HG03442 (cell line): ENCODE results near the gene CLDN7.
A peak's percentile ranks its signal among the peaks of the same experiment; 100 is the strongest.

Experiments
- ATAC-seq: cut with Tn5 transposase; IDR thresholded peaks from one replicate; pipeline ENCODE4 v1.9.1; 2021; ENCODE audit warnings: mild to moderate bottlenecking, moderate library complexity; ENCODE audit not compliant: unreplicated experiment

Gene CLDN7

GRCh38 chr17:7289256-7290032 lies 27.2 kb upstream of the CLDN7 start:
- ATAC-seq, result no peak

DNA sequence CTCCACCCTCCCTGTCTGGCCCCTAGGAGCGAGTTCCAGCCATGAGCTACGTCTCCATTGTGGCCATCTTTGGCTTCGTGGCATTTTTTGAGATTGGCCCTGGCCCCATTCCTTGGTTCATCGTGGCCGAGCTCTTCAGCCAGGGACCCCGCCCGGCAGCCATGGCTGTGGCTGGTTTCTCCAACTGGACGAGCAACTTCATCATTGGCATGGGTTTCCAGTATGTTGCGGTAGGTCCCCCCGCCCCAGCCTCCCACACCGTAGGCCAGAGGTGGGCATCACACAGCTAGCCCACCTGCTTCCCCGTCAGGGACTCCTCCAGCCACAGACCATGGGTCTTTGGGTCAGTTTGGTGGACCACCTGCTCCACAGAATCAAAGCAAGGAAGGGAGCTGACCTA lies 23.4 kb upstream of the CLDN7 start:
- ATAC-seq, result no peak

DNA sequence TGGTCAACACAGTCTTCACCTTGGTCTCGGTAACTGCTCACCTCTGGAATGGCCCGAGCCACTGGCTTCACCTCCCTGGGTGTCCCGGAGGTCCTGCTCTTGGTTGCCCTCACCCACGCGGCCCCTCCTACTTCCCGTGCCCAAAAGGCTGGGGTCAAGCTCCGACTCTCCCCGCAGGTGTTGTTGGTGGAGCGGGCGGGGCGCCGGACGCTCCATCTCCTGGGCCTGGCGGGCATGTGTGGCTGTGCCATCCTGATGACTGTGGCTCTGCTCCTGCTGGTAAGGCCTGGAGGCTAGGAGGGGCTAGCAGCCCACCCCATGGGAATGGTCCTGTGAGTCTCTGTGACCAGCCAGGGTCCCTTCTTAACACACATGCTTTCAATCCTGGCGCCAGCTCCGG lies 22.6 kb upstream of the CLDN7 start:
- ATAC-seq, result no peak

DNA sequence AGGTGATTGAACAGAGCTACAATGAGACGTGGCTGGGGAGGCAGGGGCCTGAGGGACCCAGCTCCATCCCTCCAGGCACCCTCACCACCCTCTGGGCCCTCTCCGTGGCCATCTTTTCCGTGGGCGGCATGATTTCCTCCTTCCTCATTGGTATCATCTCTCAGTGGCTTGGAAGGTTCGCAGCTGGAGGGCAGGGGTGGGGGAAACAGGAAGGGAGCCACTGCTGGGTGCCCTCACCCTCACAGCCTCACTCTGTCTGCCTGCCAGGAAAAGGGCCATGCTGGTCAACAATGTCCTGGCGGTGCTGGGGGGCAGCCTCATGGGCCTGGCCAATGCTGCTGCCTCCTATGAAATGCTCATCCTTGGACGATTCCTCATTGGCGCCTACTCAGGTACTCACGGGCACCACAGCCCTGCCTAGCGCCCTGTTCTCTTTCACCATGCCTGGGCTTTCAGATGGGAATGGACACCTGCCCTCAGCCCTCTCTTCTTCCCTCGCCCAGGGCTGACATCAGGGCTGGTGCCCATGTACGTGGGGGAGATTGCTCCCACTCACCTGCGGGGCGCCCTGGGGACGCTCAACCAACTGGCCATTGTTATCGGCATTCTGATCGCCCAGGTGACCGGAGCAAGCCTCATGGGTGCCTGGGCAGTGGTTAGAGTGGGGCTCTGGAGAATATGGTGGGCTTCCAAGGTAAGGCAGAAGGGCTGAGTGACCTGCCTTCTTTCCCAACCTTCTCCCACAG lies 21.4 kb upstream of the CLDN7 start:
- no peak for ATAC-seq

DNA sequence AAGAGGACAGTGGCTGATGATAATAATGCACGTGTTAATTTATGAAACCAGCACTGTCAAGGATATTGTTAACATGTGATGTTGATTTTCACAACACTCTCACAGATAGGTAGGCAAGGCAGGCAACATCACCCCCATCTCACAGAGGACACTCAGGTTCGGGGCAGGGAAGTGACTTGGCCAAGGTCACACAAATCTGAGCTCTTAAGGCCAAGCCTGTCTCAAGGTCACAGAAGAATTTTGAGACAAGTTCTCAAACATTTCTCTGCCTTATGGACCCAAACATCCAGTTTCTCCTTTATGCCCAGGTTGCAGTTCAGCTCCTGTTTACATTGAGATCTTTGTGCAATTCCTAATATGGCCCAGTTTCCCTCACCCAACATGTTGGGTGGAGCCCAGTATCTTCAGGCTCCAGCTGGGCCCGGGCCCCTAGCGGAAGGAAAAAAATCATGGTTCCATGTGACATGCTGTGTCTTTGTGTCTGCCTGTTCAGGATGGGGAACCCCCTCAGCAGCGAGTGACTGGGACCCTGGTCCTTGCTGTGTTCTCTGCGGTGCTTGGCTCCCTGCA lies 20.6 kb upstream of the CLDN7 start:
- no peak for ATAC-seq

DNA sequence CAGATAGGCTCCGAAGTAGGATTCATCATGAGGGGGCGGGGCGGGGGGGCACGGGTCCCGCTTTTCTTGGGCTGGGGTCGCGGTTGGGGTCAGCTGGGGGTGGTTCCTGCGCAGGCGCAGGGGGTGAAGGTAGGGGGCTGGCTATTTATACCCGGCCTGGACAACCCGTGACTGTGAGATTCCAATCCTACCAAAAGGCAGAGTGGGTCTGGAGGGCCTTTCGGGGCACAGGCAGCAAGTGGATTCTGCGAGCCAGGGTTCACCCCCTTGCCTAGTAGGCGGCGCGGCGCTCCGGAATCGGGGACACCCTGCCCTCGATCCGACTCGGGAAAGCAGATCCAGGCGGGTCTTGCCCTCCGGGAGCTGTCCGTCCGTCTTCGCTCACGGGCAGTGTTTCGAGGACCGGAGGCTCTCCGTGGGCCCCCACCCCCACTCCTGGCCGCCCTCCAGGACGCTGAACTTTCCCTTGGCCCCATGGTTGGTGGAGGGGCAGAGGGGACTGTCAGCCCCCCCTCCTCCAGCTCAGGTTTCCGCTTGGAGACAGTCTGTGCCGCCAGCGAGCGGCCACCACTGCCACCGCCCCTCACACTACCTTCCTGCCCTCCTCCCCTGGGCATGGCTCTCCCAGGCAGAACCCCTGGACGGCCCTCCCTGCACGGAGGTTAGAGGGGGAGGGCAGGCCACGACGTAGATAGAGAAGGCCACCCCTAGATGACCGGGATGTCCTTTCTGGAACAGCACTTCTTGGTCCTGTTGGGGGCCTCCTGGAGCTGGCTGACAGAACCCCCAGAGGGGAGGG lies 19.9 kb upstream of the CLDN7 start:
- no peak for ATAC-seq

DNA sequence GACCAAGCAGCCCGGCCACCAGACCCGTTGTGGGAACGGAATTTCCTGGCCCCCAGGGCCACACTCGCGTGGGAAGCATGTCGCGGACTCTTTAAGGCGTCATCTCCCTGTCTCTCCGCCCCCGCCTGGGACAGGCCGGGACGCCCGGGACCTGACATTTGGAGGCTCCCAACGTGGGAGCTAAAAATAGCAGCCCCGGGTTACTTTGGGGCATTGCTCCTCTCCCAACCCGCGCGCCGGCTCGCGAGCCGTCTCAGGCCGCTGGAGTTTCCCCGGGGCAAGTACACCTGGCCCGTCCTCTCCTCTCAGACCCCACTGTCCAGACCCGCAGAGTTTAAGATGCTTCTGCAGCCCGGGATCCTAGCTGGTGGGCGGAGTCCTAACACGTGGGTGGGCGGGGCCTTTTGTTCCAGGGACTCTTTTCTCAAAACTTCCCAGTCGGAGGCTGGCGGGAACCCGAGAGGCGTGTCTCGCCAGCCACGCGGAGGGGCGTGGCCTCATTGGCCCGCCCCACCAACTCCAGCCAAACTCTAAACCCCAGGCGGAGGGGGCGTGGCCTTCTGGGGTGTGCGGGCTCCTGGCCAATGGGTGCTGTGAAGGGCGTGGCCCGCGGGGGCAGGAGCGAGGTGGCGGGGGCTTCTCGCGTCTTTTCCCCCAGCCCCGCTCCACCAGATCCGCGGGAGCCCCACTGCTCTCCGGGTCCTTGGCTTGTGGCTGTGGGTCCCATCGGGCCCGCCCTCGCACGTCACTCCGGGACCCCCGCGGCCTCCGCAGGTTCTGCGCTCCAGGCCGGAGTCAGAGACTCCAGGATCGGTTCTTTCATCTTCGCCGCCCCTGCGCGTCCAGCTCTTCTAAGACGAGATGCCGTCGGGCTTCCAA lies 19.0 kb upstream of the CLDN7 start, which contains the start of gene SLC2A4:
Gene SLC2A4, plus strand, starts transcription at position 645 of the 879 bp plus-strand sequence. Its CDS starts 217 bp downstream, at position 862.
- ATAC-seq, result peak; percentile 67

DNA sequence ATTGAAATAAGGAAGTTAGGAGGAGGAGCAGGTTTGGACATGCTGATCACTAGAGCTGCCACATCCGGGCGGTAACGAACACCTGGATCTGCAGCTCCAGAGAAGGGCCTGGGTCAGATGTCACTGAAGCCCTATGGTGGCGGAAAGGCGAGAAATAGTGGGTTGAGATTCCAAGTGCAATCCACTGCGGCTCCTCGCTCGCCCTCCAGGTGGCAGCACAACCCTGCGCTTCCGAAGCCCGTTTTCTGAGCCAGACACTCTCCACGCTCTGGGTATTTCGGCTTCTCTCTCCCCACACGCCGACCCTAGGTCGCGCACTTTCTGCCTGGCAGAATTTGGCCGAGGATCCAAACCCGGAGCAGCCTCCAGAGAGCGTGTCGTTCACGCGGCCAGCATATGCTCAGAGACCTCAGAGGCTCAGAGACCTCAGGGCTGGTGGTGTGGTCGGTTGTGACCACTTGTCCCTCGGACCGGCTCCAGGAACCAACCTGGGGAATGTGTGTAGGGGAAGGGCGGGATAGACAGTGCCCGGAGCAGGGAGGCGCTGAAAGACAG lies 18.3 kb upstream of the CLDN7 start:
- ATAC-seq, result peak; percentile 57

DNA sequence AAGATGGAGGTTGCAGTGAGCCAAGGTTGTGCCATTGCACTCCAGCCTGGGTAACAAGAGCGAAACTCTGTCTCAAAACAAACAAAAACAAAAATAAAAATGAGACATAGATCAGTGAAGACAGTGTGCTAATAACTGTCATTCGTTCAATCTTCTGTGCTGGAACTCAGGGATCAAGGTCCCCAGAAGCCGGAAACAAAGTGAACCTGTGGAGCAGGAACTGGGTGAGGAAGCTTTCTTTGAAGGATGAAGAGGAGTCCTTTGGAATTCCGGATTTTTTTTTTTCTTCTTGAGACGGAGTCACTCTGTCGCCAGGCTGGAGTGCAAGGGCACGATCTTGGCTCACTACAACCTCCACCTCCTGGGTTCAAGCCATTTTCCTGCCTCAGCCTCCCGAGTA lies 17.2 kb upstream of the CLDN7 start:
- ATAC-seq, result no peak

- no peak for ATAC-seq
These were observed 4.5 kb upstream of the CLDN7 start for GRCh38 chr17:7266784-7267183.

DNA sequence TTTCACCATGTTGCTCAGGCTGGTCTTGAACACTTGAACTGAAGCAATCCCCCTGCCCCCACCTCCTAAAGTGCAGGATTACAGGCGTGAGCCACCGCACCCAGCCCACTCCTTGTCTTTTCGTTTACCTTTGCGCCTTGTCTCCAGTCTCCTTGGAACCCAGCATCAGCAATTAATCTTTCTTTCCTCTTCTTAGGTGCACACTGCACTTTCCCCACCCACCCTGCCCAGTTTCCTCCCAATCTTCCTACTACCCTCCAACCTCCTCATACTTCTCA lies 1.5 kb upstream of the CLDN7 start:
- ATAC-seq, result no peak

DNA sequence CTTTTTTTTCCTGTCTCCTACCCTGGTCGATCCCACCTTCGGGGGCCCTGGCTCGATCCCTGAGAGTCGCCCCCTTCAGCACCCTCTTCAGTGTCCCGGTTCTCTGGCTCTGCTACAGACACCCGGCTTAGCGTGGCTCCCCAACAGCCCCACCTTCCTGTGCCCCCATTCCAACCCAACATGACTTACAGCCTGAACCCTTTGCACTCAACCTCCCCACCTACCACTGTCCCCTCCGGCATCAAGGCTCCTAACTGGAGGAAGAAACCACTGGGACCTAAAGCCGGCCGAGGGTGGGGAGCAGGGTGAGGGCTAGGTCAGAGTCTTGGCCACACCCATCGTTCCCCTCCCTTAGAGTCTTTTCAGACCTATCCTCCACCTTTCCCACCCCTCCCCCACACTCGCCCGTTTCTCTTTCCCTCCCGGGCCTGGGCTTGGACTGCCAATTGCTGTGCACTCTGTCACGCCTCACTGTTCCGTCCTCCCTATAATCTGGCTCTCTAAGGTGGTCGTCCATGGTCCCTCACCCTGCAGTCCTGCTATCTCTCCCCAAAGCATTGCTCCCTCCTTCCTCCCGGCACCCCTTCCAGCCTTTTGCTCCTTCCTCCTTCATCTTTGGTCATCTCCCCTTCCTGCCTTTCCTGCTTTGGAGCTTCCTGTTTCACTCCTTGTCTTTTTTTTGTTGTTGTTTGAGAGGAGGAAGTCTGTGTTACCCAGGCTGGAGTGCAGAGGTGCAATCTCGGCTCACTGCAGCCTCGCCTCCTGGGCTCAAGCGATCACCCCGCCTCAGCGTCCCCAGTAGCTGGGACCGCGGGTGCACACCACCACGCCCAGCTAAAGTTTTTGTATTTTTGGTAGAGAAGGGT lies 890 bp upstream of the CLDN7 start:
- no peak for ATAC-seq

DNA sequence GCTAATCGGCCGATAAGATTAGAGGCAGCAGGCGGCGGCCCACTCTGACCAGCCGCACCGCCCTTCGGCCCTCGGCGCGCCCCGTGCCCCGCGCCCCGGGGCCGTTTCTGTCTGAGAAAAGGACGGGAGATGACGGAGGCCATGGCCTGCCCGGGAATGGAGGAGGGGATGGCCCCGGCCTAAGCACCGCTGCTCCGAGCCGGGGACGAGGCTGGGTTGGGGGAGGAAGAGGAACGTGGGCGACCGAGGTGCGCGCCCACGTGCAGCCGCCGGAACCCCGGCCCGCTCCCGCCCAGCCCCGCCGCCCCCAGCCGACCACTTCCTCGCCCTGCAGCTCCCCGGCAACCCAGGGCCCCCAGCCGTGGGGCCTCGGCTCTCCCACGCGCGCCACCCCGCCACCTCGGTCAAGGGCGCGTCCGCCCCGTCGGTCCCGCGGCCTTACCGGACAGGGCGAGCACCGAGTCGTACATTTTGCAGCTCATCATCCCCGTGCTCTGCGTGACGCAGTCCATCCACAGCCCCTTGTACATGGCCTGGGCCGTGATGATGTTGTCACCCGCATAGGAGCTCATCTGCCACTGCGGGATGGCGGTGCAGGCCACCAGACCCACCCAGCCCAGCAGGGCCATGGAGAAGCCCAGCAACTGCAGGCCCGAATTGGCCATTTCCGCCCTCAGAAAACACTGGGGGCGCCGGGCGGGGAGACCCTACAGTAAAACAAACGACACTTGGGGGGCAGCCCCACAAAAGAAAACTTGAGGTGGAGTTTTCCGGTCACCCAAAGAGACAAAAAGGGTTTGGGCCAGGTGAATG lies 693 bp downstream of the CLDN7 start:
- ATAC-seq, result no peak

GRCh38 chr17:7260651-7261378 lies 1.5 kb downstream of the CLDN7 start:
- no peak for ATAC-seq

DNA sequence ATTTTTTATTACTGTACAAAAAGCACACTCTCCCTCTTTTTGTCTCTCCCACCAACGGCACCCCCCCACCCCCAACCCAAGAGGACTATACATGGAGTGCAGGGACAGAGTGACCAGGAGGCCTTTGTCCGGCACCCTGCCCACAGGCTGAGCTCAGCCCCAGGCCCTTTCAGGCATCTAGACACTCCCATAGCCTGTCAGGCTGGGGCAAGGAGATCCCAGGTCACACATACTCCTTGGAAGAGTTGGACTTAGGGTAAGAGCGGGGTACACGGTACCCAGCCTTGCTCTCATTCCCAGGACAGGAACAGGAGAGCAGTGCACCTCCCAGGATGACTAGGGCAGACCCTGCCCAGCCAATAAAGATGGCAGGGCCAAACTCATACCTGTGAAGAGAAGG lies 2.1 kb downstream of the CLDN7 start:
- ATAC-seq, result no peak

- ATAC-seq, result no peak
These were observed 2.8 kb downstream of the CLDN7 start for GRCh38 chr17:7259555-7259889.

DNA sequence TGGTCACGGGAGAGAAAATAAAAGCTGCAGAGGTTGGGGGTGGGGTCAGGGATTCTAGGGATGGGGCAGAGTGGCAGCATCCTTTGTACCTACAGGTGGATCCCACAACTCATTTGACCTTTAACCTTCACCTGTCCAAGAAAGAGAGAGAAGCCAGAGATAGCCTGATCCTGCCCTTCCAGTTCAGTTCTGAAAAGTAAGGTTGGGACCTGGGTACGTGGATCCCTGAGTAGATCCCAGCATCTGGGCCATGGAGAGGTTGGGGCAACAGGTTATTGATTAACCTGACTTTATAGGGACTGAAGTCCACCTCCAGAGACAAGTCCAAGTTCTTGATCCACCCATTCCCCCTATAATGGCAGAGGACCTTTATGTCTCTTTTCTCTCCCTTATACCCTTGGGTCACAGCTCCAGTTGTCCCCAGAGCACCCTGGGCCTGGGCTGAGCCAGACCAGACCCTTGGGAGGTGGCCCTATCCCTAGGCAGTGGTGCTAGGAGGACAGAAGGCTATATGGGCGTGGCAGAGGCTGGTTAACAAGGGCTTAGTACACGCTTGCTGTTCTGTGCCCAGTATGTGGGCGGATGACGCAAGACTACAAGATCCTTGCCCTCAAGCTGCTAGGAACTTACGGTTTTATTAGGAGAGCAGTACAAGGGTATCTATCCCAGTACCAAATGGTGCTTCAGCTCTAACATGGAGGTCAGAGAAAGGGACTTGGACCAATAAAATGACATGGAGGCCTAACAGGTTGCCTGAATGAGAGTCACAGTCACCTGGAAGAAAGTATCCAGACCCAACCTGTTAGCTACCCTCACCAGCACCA lies 3.3 kb downstream of the CLDN7 start:
- no peak for ATAC-seq
